ENCODE measurements around the gene MVP.

- TF ChIP-seq CTCF (IDR thresholded peaks at IDR 0.05; ENCODE audit: low read depth, low read length) (no peak), EZH2phosphoT487 (IDR thresholded peaks at IDR 0.05; ENCODE audit: low read depth) (no peak)
These were observed 76.6 kb downstream of the MVP start for GRCh38 chr16:29896841-29897240.
